HepG2 (cell line): ENCODE measurements around the gene FCGBP. TPM values are rescaled to one million over a fixed set of nuclear protein-coding genes. Genes with fewer than 3 reads are reported as not detected.

Experiments
- ATAC-seq: fragments of 200-7000 bp; cut with Tn5 transposase; 3 replicates; pipeline ENCODE4 v1.9.1; 2020; ENCODE audit warnings: mild to moderate bottlenecking, moderate library complexity
- BruUV-seq: library from RNA; stranded (reverse); fragments of 400-500 nt; replicated peaks from 2 replicates; lab custom pipeline; 2021; lab: Mats Ljungman, UMichigan
- CTCF ChIA-PET: fragments of 300-600 bp; formaldehyde crosslinking; extraction: SDS; loops from one replicate; lab custom pipeline; 2021; ENCODE audit warnings: low total read pairs, inconsistent platforms, low intra/inter-chr PET ratio; lab: Yijun Ruan, JAX
- POLR2A ChIA-PET: fragments of 350-600 bp; sonication (Branson Sonifier 250); formaldehyde crosslinking; loops from one replicate; lab custom pipeline; 2020; ENCODE audit warnings: antibody characterized with exemption, inconsistent platforms; lab: Yijun Ruan, JAX
- DNase-seq: peaks from one replicate; pipeline ENCODE4 v3.0.0-alpha.2; 2015; ENCODE audit warnings: low spot score
- FAIRE-seq: peaks from 3 replicates; lab custom pipeline; 2011; peaks lifted over from hg19 to GRCh38; lab: Jason Lieb, UNC
- H2AFZ ChIP-seq: one replicate; pipeline ENCODE4 v1.6.1; 2011; ENCODE audit warnings: low read length, inconsistent platforms
- H3K27ac ChIP-seq: fragments of 300-600 bp; 3 replicates; pipeline ENCODE4 v1.8.0; 2011; ENCODE audit warnings: mixed run types, mild to moderate bottlenecking, mixed read lengths, low read length, inconsistent platforms; ENCODE audit not compliant: insufficient read depth; ENCODE audit errors: extremely low read length
- H3K27me3 ChIP-seq, 2 experiments: fragments of 200-600 bp in 1 of 2; 2 replicates in 1 of 2; 3 replicates in 1 of 2; pipeline versions ENCODE4 v1.6.0 to v1.8.0; 2011; ENCODE audit warnings: low read length in 2 of 2, mild to moderate bottlenecking in 2 of 2, moderate library complexity in 2 of 2, inconsistent platforms in 1 of 2; ENCODE audit not compliant: insufficient read depth in 2 of 2, control insufficient read depth in 1 of 2
- H3K36me3 ChIP-seq, 2 experiments: fragments of 200-600 bp in 1 of 2; replicated peaks in 1 of 2; 2 replicates in 1 of 2; 3 replicates in 1 of 2; pipeline versions ENCODE4 v1.5.1 to v1.8.0; 2011; ENCODE audit warnings: low read length in 2 of 2, inconsistent platforms in 1 of 2; ENCODE audit not compliant: insufficient read depth in 2 of 2, control insufficient read depth in 1 of 2
- H3K4me1 ChIP-seq: 2 replicates; pipeline ENCODE4 v1.5.1; 2012; ENCODE audit warnings: low read length, inconsistent platforms; ENCODE audit not compliant: insufficient read depth
- H3K4me2 ChIP-seq: 2 replicates; pipeline ENCODE4 v1.6.0; 2011; ENCODE audit warnings: low read depth, low read length, inconsistent platforms
- H3K4me3 ChIP-seq, 3 experiments: fragments of 200-600 bp in 1 of 3; sonication (generic), shearing (Covaris generic) in 1 of 3; replicated peaks in 1 of 3; 2 replicates each; pipeline ENCODE4 v1.5.1; 2011 to 2016; ENCODE audit warnings: low read length in 3 of 3, inconsistent platforms in 2 of 3, low read depth in 2 of 3, mild to moderate bottlenecking in 2 of 3, control low read depth in 1 of 3, mixed read lengths in 1 of 3; ENCODE audit not compliant: insufficient read depth in 1 of 3
- H3K79me2 ChIP-seq: one replicate; pipeline ENCODE4 v1.6.1; 2011; ENCODE audit warnings: low read length, inconsistent platforms; ENCODE audit not compliant: insufficient read depth
- H3K9ac ChIP-seq: 2 replicates; pipeline ENCODE4 v1.6.0; 2011; ENCODE audit warnings: mild to moderate bottlenecking, low read depth, low read length, inconsistent platforms; ENCODE audit not compliant: insufficient read depth
- H3K9me3 ChIP-seq: 2 replicates; pipeline ENCODE4 v1.5.1; 2012; ENCODE audit warnings: mild to moderate bottlenecking, low read length
- H4K20me1 ChIP-seq: 2 replicates; pipeline ENCODE4 v1.6.0; 2011; ENCODE audit warnings: inconsistent platforms, mild to moderate bottlenecking, low read length, moderate library complexity; ENCODE audit not compliant: insufficient read depth
- CBX2 ChIP-seq, 2 experiments: fragments of 200-600 bp in 1 of 2; sonication (generic); formaldehyde crosslinking in 1 of 2; IDR thresholded peaks; 2 replicates each; pipeline versions ENCODE4 v1.7.0 to v1.8.1; 2018 to 2022; ENCODE audit warnings: low read depth in 2 of 2, low read length in 1 of 2, mild to moderate bottlenecking in 1 of 2, missing genetic modification reagents in 1 of 2
- FOXC1 ChIP-seq: sonication (generic); formaldehyde crosslinking; IDR thresholded peaks from 2 replicates; pipeline ENCODE4 v1.8.0; 2022; ENCODE audit warnings: mild to moderate bottlenecking, missing genetic modification reagents, borderline replicate concordance
- HNRNPUL1 ChIP-seq: fragments of 200-400 bp; formaldehyde crosslinking; IDR thresholded peaks from 2 replicates; pipeline ENCODE4 v1.6.1; 2017; ENCODE audit warnings: low read depth, mild to moderate bottlenecking, low read length, moderate library complexity
- KDM5B ChIP-seq: sonication (generic); formaldehyde crosslinking; IDR thresholded peaks from 2 replicates; pipeline ENCODE4 v1.4.0; 2020; ENCODE audit warnings: missing genetic modification reagents, mild to moderate bottlenecking, borderline replicate concordance
- MBD4 ChIP-seq: IDR thresholded peaks from 2 replicates; pipeline ENCODE4 v1.6.1; 2012; ENCODE audit warnings: low read length, inconsistent platforms, borderline replicate concordance
- MTF2 ChIP-seq: sonication (generic); formaldehyde crosslinking; IDR thresholded peaks from 2 replicates; pipeline ENCODE4 v1.5.0; 2020; ENCODE audit warnings: missing genetic modification reagents, borderline replicate concordance
- PITX1 ChIP-seq: sonication (generic); formaldehyde crosslinking; IDR thresholded peaks from 2 replicates; pipeline ENCODE4 v1.5.1; 2020; ENCODE audit warnings: mild to moderate bottlenecking, missing genetic modification reagents
- POLR2AphosphoS2 ChIP-seq: IDR thresholded peaks from 2 replicates; pipeline ENCODE4 v1.6.1; 2011; ENCODE audit warnings: low read depth, low read length, improper control_type of control experiment
- SETDB1 ChIP-seq: sonication (generic); formaldehyde crosslinking; IDR thresholded peaks from 2 replicates; pipeline ENCODE4 v1.5.1; 2020; ENCODE audit warnings: missing genetic modification reagents, mild to moderate bottlenecking, borderline replicate concordance
- SIN3A ChIP-seq: IDR thresholded peaks from 2 replicates; pipeline ENCODE4 v1.6.1; 2011; ENCODE audit warnings: low read depth, mild to moderate bottlenecking, control low read depth, low read length, borderline replicate concordance
- SP5 ChIP-seq: IDR thresholded peaks from 2 replicates; pipeline ENCODE4 v1.6.1; 2016; ENCODE audit warnings: low read depth, borderline replicate concordance
- ZNF441 ChIP-seq: sonication (generic); formaldehyde crosslinking; IDR thresholded peaks from 2 replicates; pipeline ENCODE4 v1.7.0; 2021; ENCODE audit warnings: missing genetic modification reagents, borderline replicate concordance
- ZNF512 ChIP-seq: sonication (generic); formaldehyde crosslinking; IDR thresholded peaks from 2 replicates; pipeline ENCODE4 v1.4.0; 2020; ENCODE audit warnings: mild to moderate bottlenecking, missing genetic modification reagents
- ZNF557 ChIP-seq: sonication (generic); formaldehyde crosslinking; IDR thresholded peaks from 2 replicates; pipeline ENCODE4 v1.4.0; 2020; ENCODE audit warnings: missing genetic modification reagents
- ZNF567 ChIP-seq: sonication (generic); formaldehyde crosslinking; IDR thresholded peaks from 2 replicates; pipeline ENCODE4 v1.8.1; 2023; ENCODE audit warnings: mild to moderate bottlenecking, missing genetic modification reagents, borderline replicate concordance
- ZNF607 ChIP-seq: sonication (generic); formaldehyde crosslinking; IDR thresholded peaks from 2 replicates; pipeline ENCODE4 v1.5.1; 2020; ENCODE audit warnings: missing genetic modification reagents, mild to moderate bottlenecking, borderline replicate concordance
- WGBS: methylation state at CpG from one replicate; pipeline ENCODE4 v1.1.6; 2017; ENCODE audit warnings: low lambda C conversion rate; 5-methylcytosine and 5-hydroxymethylcytosine counted together
- in situ Hi-C: cut with HindIII; loops from 2 replicates; pipeline ENCODE4 v1.10.0; 2017; ENCODE audit warnings: low pct_unique_long_range_greater_than_20kb; ENCODE audit not compliant: extremely low pct_ligation_motif_present
- intact Hi-C: fragments of 100-400 bp; cut with micrococcal nuclease; formaldehyde crosslinking; loops from one replicate; pipeline ENCODE4 v1.10.0; 2022; ENCODE audit not compliant: unreplicated experiment
- polyA plus RNA-seq, 8 experiments: library from polyadenylated mRNA; depleted of rRNA in 3 of 8; stranded (reverse) in 7 of 8; unstranded in 1 of 8; fragments of >200 nt; fragmentation: Illumina TruSeq in 4 of 8; extraction: Trizol in 4 of 8; gene quantifications; 2 replicates each; pipeline versions ENCODE4 v1.2.1 to v1.2.3, GENCODE V29; 2011 to 2016; ENCODE audit warnings: low read depth in 4 of 8, missing spikeins in 1 of 8, mixed read lengths in 1 of 8; ENCODE audit not compliant: insufficient read depth in 1 of 8
- total RNA-seq, 5 experiments: library from RNA; depleted of rRNA; stranded (reverse); fragments of >200 nt; fragmentation: Illumina TruSeq; extraction: Trizol; gene quantifications; 2 replicates each; pipeline ENCODE4 v1.2.3, GENCODE V29; 2016; ENCODE audit warnings: low read depth in 1 of 5
- TF ChIP-seq, protein P1 (sequence below): sonication (generic); formaldehyde crosslinking; IDR thresholded peaks from 2 replicates; pipeline ENCODE4 v1.5.0; 2020; ENCODE audit warnings: missing genetic modification reagents
- TF ChIP-seq, protein P2 (sequence below): sonication (generic); IDR thresholded peaks from 2 replicates; pipeline ENCODE4 v1.6.1; 2016; ENCODE audit warnings: low read depth, borderline replicate concordance
- TF ChIP-seq, protein P3 (sequence below): sonication (generic); formaldehyde crosslinking; IDR thresholded peaks from 2 replicates; pipeline ENCODE4 v1.8.1; 2023; ENCODE audit warnings: mild to moderate bottlenecking, moderate library complexity, missing genetic modification reagents

FCGBP gene
- total and polyA plus RNA-seq, 2 of the 13 experiments (the other 11 are each of a cell fraction or from before 2014, with no cell fraction given), result 1.3 to 7.0 TPM

DNA sequence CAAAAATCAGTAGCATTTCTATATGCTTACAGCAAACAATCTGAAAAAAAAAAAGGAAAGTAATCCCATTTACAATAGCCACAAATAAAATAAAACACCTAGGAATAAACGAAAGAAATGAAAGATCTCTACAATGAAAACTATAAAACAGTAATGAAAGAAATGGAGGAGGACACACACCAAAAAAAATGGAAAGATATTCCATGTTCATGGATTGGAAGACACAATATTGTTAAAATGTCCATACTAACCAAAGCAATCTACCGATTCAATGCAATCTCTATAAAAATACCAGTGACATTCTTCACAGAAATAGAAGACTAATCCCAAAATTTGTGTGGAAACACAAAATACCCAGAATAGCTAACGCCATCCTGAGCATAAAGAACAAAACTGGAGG, 4.7 kb downstream of the FCGBP start:
- 20% methylated on average over 3 of the region's 3 CpGs for WGBS
- H3K4me1 ChIP-seq, result peaks cover 6% of the 10 kb centered on the region; the same call in 1 of the 2 replicates
- CTCF ChIA-PET, result interaction anchor here (0.7 kb wide), 1 partner anchor 647 kb away, joined by 3 read pairs; no protein-coding TSS in a partner anchor
- no peak for TF ChIP-seq ZNF441 (CRISPR knock-in tag)
- no peak for TF ChIP-seq ZNF567 (CRISPR knock-in tag)
- TF ChIP-seq PITX1 (CRISPR knock-in tag), result no peak
- TF ChIP-seq, protein P1, sequence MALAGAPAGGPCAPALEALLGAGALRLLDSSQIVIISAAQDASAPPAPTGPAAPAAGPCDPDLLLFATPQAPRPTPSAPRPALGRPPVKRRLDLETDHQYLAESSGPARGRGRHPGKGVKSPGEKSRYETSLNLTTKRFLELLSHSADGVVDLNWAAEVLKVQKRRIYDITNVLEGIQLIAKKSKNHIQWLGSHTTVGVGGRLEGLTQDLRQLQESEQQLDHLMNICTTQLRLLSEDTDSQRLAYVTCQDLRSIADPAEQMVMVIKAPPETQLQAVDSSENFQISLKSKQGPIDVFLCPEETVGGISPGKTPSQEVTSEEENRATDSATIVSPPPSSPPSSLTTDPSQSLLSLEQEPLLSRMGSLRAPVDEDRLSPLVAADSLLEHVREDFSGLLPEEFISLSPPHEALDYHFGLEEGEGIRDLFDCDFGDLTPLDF (CRISPR knock-in tag), result no peak
- TF ChIP-seq CBX2 (IDR thresholded peaks at IDR 0.05; ENCODE audit: low read depth, low read length), result no peak
- TF ChIP-seq CBX2 (CRISPR knock-in tag; IDR thresholded peaks at IDR 0.05; ENCODE audit: low read depth), result no peak
- TF ChIP-seq ZNF557, result no peak
- no peak for TF ChIP-seq MBD4
- TF ChIP-seq ZNF607 (CRISPR knock-in tag), result no peak
- TF ChIP-seq, protein P2, sequence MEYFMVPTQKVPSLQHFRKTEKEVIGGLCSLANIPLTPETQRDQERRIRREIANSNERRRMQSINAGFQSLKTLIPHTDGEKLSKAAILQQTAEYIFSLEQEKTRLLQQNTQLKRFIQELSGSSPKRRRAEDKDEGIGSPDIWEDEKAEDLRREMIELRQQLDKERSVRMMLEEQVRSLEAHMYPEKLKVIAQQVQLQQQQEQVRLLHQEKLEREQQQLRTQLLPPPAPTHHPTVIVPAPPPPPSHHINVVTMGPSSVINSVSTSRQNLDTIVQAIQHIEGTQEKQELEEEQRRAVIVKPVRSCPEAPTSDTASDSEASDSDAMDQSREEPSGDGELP, result no peak
- TF ChIP-seq KDM5B (CRISPR knock-in tag), result no peak
- no peak for TF ChIP-seq POLR2AphosphoS2
- no peak for TF ChIP-seq FOXC1
- TF ChIP-seq HNRNPUL1, result no peak
- TF ChIP-seq MTF2 (CRISPR knock-in tag), result no peak
- TF ChIP-seq SP5 (CRISPR knock-in tag), result no peak
- no peak for TF ChIP-seq ZNF512 (CRISPR knock-in tag)
- TF ChIP-seq, protein P3, sequence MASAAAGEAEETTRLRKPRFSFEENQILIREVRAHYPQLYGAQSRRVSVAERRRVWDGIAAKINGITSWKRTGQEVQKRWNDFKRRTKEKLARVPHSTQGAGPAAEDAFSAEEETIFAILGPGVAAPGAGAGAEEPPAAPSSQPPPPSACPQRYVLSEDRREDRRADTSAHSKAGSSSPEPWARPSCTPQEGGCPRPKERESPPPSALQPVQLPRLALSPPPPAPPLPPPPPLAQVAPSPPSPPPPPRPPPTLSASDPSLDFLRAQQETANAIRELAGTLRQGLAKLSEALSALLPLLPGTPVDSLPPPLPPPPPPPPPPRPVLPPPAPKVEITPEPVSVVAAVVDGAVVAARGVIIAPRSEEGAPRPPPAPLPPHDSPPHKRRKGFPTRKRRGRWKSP (CRISPR knock-in tag), result no peak
- TF ChIP-seq SIN3A, result no peak
- no peak for TF ChIP-seq SETDB1 (CRISPR knock-in tag)
- H3K79me2 ChIP-seq, result no peaks in the 10 kb centered on the region
- POLR2A ChIA-PET, result no interaction called here
- no peak for ATAC-seq
- in situ Hi-C loops, result no loop called here
- no TSS peak for BruUV-seq
- H3K4me3 ChIP-seq, result no peak overlapping the region
- no peak for FAIRE-seq
- DNase-seq, result no peak
- no peaks in the 10 kb centered on the region for H3K9me3 ChIP-seq
- intact Hi-C loops, result no loop called here
- no peaks in the 10 kb centered on the region for H3K36me3 ChIP-seq
- H2AFZ ChIP-seq, result no peak overlapping the region
- no peaks in the 10 kb centered on the region for H4K20me1 ChIP-seq
- H3K27ac ChIP-seq, result no peak overlapping the region
- H3K4me2 ChIP-seq, result no peak overlapping the region
- peaks cover 0 to 10% of the 10 kb centered on the region in 2 experiments; a peak in 1 of 5 replicates for H3K27me3 ChIP-seq
- no peak overlapping the region for H3K9ac ChIP-seq
